ENCODE results near the gene ZFYVE1.

The ZFYVE1 gene

GRCh38 chr14:72982146-72982708 lies 44.7 kb downstream of the ZFYVE1 start:
- Histone ChIP-seq H3K4me1 (no peaks in the 10 kb centered on the region), H3K27ac (no peak overlapping the region), H3K4me3 (no peak overlapping the region), H3K27me3 (no peaks in the 10 kb centered on the region), H3K36me3 (peaks cover 41 to 81% (median 66%) of the 10 kb centered on the region in 3 donors), H3K9me3 (no peaks in the 10 kb centered on the region)
- no peak for DNase-seq
- TF ChIP-seq CTCF (IDR thresholded peaks at IDR 0.05) = no peak
- intact Hi-C loops (cut with DNase I; ENCODE audit: low total_unique reads) = no loop called here

DNA sequence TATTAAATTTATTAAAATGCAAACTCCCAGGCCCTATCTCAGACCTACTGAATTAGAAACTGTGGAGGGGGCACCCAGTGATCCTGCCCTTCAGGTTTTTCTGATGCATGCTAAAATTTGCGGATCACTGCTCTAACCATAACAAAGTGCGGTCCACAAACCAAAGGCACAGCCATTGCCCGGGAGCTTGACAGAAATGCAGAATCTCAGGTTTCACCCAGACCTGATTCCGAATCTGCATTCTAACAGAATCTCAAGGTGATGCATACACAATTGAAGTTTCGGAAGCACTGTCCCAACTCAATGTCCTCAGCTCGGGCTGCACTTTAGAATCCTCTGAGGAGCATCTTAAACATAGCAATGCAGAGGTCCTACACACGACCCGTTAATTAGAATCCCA lies 46.0 kb downstream of the ZFYVE1 start:
- no peak for TF ChIP-seq CTCF (IDR thresholded peaks at IDR 0.05)
- H3K4me3 ChIP-seq = no peak overlapping the region
- no peaks in the 10 kb centered on the region for H3K27me3 ChIP-seq
- no peak overlapping the region for H3K27ac ChIP-seq
- peaks cover 33 to 85% (median 64%) of the 10 kb centered on the region in 3 donors for H3K36me3 ChIP-seq
- no peaks in the 10 kb centered on the region for H3K9me3 ChIP-seq
- no peaks in the 10 kb centered on the region for H3K4me1 ChIP-seq
- no peak for DNase-seq
- intact Hi-C loops (cut with DNase I; ENCODE audit: low total_unique reads) = no loop called here

- H3K27me3 ChIP-seq = no peaks in the 10 kb centered on the region
- H3K4me1 ChIP-seq = no peaks in the 10 kb centered on the region
- H3K27ac ChIP-seq = no peak overlapping the region
- intact Hi-C loops (cut with DNase I; ENCODE audit: low total_unique reads) = no loop called here
- TF ChIP-seq CTCF (IDR thresholded peaks at IDR 0.05) = no peak
- H3K36me3 ChIP-seq = peaks cover 39 to 90% (median 71%) of the 10 kb centered on the region in 3 donors
- H3K4me3 ChIP-seq = no peak overlapping the region
- H3K9me3 ChIP-seq = no peaks in the 10 kb centered on the region
- DNase-seq = no peak
These were observed 48.0 kb downstream of the ZFYVE1 start for GRCh38 chr14:72978856-72979255.

DNA sequence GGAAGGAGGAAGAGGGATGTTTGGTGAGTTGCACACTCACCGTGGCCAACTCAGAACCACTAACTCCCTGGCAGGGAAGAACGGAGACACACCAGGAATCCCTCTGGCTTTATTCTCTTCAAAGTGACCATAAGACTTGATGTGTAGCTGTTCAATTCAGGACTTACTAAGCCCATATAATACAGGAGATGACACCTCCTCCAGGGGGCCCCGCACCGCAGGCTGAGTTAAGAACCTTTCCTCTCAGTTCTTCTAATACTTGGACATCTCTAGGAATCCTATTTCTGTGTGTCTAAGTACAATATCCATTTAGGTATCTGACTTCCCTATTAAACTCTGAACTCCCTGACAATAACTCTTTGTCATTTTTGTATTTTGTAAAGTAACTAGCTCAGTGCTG lies 51.1 kb downstream of the ZFYVE1 start:
- Histone ChIP-seq H3K9me3 (no peaks in the 10 kb centered on the region), H3K27ac (no peak overlapping the region), H3K27me3 (no peaks in the 10 kb centered on the region), H3K4me1 (no peaks in the 10 kb centered on the region), H3K4me3 (no peak overlapping the region), H3K36me3 (peaks cover 56 to 100% (median 86%) of the 10 kb centered on the region in 3 donors)
- DNase-seq = no peak
- TF ChIP-seq CTCF (IDR thresholded peaks at IDR 0.05) = no peak
- intact Hi-C loops (cut with DNase I; ENCODE audit: low total_unique reads) = no loop called here

DNA sequence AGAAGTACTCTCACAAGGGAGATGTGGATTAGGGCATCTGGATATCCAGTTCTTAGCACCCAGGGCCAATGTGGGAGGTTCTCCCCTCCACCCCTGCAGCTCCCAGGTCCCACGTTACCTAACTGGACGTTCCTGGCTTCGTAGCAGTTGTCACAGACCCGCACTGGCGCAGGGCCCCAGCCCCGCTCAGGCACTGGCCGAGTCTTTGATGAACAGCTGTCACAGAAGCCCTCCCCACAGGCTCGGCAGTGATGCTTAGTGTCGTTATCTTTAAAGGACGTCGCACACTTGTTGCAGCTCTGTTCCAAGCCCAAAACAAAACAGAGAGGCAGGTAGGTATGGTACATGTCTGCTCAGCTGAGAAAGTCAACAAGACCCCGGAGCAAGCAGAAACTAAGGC lies 52.2 kb downstream of the ZFYVE1 start:
- no peaks in the 10 kb centered on the region for H3K9me3 ChIP-seq
- intact Hi-C loops (cut with DNase I; ENCODE audit: low total_unique reads) = no loop called here
- no peak overlapping the region for H3K27ac ChIP-seq
- H3K27me3 ChIP-seq = no peaks in the 10 kb centered on the region
- H3K4me3 ChIP-seq = no peak overlapping the region
- no peak for TF ChIP-seq CTCF (IDR thresholded peaks at IDR 0.05)
- H3K36me3 ChIP-seq = peaks cover 67 to 100% (median 87%) of the 10 kb centered on the region in 3 donors
- no peaks in the 10 kb centered on the region for H3K4me1 ChIP-seq
- no peak for DNase-seq

Data from tibial artery (tissue), 4 donors.